Heart left ventricle (tissue), 16 donors: ENCODE data around the gene USH1C. TPM values are rescaled to one million over a fixed set of nuclear protein-coding genes. Genes with fewer than 3 reads are reported as not detected.

ENCODE experiments used
- ATAC-seq, 4 donors: fragments of 200-7000 bp; cut with Tn5 transposase; one replicate each; pipeline ENCODE4 v1.9.1; 2020 to 2022; ENCODE audit warnings: moderate library complexity in 4 of 4, mild to moderate bottlenecking in 3 of 4, moderate number of reproducible peaks in 1 of 4
- DNase-seq, 5 donors: peaks; one replicate each; pipeline ENCODE4 v3.0.0-alpha.2; 2020
- H3K27ac ChIP-seq, 12 donors: fragments of 200-600 bp; sonication (generic) in 4 of 12; one replicate each; pipeline versions ENCODE4 v1.5.0 to v1.8.0; 2016 to 2022; ENCODE audit warnings: mild to moderate bottlenecking in 2 of 12
- H3K27me3 ChIP-seq, 9 donors: fragments of 200-600 bp; sonication (generic) in 2 of 9; one replicate each; pipeline versions ENCODE4 v1.5.1 to v1.8.0; 2016 to 2022; ENCODE audit warnings: mild to moderate bottlenecking in 3 of 9
- H3K36me3 ChIP-seq, 9 donors: fragments of 200-600 bp; sonication (generic) in 2 of 9; one replicate each; pipeline versions ENCODE4 v1.5.0 to v1.8.0; 2018 to 2022; ENCODE audit warnings: mild to moderate bottlenecking in 2 of 9
- H3K4me1 ChIP-seq, 12 donors: fragments of 200-600 bp; sonication (generic) in 4 of 12; one replicate each; pipeline versions ENCODE4 v1.5.0 to v1.8.0; 2016 to 2022; ENCODE audit warnings: mild to moderate bottlenecking in 3 of 12
- H3K4me3 ChIP-seq, 12 donors: fragments of 200-600 bp; sonication (generic) in 4 of 12; one replicate each; pipeline versions ENCODE4 v1.5.0 to v1.8.0; 2017 to 2022; ENCODE audit warnings: mild to moderate bottlenecking in 9 of 12, moderate library complexity in 4 of 12
- H3K9me3 ChIP-seq, 12 donors: fragments of 200-600 bp; sonication (generic) in 4 of 12; one replicate each; pipeline versions ENCODE4 v1.5.0 to v1.8.0; 2016 to 2022; ENCODE audit warnings: mild to moderate bottlenecking in 1 of 12
- CTCF ChIP-seq, 12 donors: fragments of 200-600 bp; sonication (generic) in 4 of 12; IDR thresholded peaks; one replicate each; pipeline versions ENCODE4 v1.5.0 to v1.8.0; 2018 to 2022; ENCODE audit warnings: antibody characterized with exemption in 12 of 12, mild to moderate bottlenecking in 5 of 12
- POLR2A ChIP-seq, 2 donors: fragments of 450-650 bp; IDR thresholded peaks; one replicate each; pipeline ENCODE4 v1.6.1; 2017; ENCODE audit warnings: antibody characterized with exemption in 2 of 2, mild to moderate bottlenecking in 2 of 2, moderate library complexity in 2 of 2
- WGBS, 4 donors: extraction: QIAGEN DNeasy Blood & Tissue Kit in 2 of 4; methylation state at CpG; one replicate each; pipeline versions ENCODE4 v1.1.5 to v1.1.7; 2013 to 2018; 5-methylcytosine and 5-hydroxymethylcytosine counted together
- intact Hi-C, 10 donors: fragments of 100-400 bp; cut with DNase I; formaldehyde crosslinking; loops; one replicate each; pipeline versions ENCODE4 v1.11.1 to v1.14.2; 2022
- polyA plus RNA-seq, 2 donors: library from polyadenylated mRNA; stranded (reverse); fragments of 200-250 nt; gene quantifications; one replicate each; pipeline ENCODE4 v1.2.3, GENCODE V29; 2013
- total RNA-seq, 9 donors: library from RNA; depleted of rRNA in 2 of 9; stranded (reverse); fragments of >200 nt in 2 of 9; fragmentation: NEBNext Ultra II Directional in 3 of 9; extraction: Animal tissue kit (Norgen Biotek cat#: 25700) in 3 of 9; gene quantifications; one replicate each; pipeline versions ENCODE4 v1.1.0 to v1.2.4, GENCODE V29; 2016 to 2023
- donor health status: ischemic (EF 13 %, LVEDD 7.1; RV severe dilation, severe dysfunction).
- donor health status: healthy with polysubstance abuse.
- donor health status: DM: no; HTN: yes; CAD: no.
- donor health status: DM: no; HTN: no; CAD: no.
- donor health status: ischemic (EF 25% LVEDD 6.9; RV normal size, moderate dysfunction).
- donor health status: ischemic (EF 25% LVEDD 5.7; RV mildly dilated, moderate dysfunction).
- donor health status: healthy.
- donor health status: DM: yes; HTN: yes; CAD: no.
- donor health status: ischemic (EF 35%, LVEDD 5.7; RV mildly dilated, moderate dysfunction).
- donor health status: nonischemic (EF 11% LVEDD 7.7; RV severe dilation, severe dysfunction).
- donor health status: DM: yes; HTN: yes; CAD: no.
- donor health status: PGD.
- donor health status: ischemic (EF 29% LVEDD 5.4; RV normal size, mild dysfunction).
- donor health status: nonischemic (EF 23%, LVEDD 6.1; RV moderate dilation, normal function).

USH1C gene
- total and polyA plus RNA-seq, 11 donors: 0.06 to 0.23 (median 0.16) TPM; not detected in 8

GRCh38 chr11:17541330-17541885 is 2.8 kb downstream of the USH1C start:
- intact Hi-C loops: no loop called here
- TF ChIP-seq POLR2A (IDR thresholded peaks at IDR 0.05) (no peak), CTCF (IDR thresholded peaks at IDR 0.05) (no peak)
- ATAC-seq (no peak), DNase-seq (no peak)
- Histone ChIP-seq H3K27ac (no peak overlapping the region), H3K4me3 (no peak overlapping the region), H3K36me3 (no peaks in the 10 kb centered on the region), H3K9me3 (no peaks in the 10 kb centered on the region), H3K27me3 (peaks cover 0 to 24% (median 5%) of the 10 kb centered on the region in 9 donors), H3K4me1 (peaks cover 0 to 5% (median 0%) of the 10 kb centered on the region in 12 donors)
- 81 to 93% (median 83%) methylated on average over 3 to 4 of the region's 4 CpGs for WGBS, 4 donors

DNA sequence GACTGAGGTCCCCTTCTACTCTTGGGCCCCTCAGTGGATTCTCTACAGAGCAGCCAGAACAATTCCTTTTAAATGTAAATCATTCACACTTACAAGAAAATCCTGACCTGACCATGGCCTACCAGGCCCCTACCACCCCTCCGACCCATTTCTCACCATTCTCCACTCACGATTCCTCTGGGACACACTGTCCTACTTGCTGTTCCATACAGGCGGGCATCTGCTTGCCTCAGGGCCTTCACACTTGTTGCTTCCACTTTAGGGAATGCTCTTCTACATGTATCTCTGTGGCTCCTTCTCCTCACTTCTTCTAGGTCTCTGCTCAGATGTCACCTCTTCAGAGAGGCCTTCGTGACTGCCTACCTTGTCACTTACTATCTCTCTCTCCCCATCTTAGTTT is 3.4 kb downstream of the USH1C start:
- Histone ChIP-seq H3K27me3 (peaks cover 0 to 21% (median 5%) of the 10 kb centered on the region in 9 donors), H3K27ac (no peak overlapping the region), H3K4me3 (no peak overlapping the region), H3K36me3 (no peaks in the 10 kb centered on the region), H3K9me3 (no peaks in the 10 kb centered on the region), H3K4me1 (peaks cover 0 to 5% (median 0%) of the 10 kb centered on the region in 12 donors)
- DNase-seq: no peak
- no peak for TF ChIP-seq POLR2A (IDR thresholded peaks at IDR 0.05)
- no peak for TF ChIP-seq CTCF (IDR thresholded peaks at IDR 0.05)
- WGBS, 4 donors: 72 to 91% (median 86%) methylated on average over 4 of the region's 4 CpGs
- ATAC-seq: no peak
- intact Hi-C loops: no loop called here

- DNase-seq (no peak), ATAC-seq (no peak)
- no peak for TF ChIP-seq POLR2A (IDR thresholded peaks at IDR 0.05)
- Histone ChIP-seq H3K4me1 (no peaks in the 10 kb centered on the region), H3K27ac (no peak overlapping the region), H3K27me3 (peaks cover 0 to 7% (median 0%) of the 10 kb centered on the region in 9 donors), H3K4me3 (no peak overlapping the region), H3K9me3 (no peaks in the 10 kb centered on the region), H3K36me3 (no peaks in the 10 kb centered on the region)
- intact Hi-C loops: no loop called here
- 60 to 70% (median 66%) methylated on average over 3 of the region's 3 CpGs for WGBS, 4 donors
Observed at GRCh38 chr11:17538731-17539130, 5.5 kb downstream of the USH1C start.

- TF ChIP-seq CTCF (IDR thresholded peaks at IDR 0.05) (no peak), POLR2A (IDR thresholded peaks at IDR 0.05) (no peak)
- 91 to 95% (median 93%) methylated on average over 1 of the region's 1 CpG for WGBS, 4 donors
- H3K4me1 ChIP-seq: no peaks in the 10 kb centered on the region
- ATAC-seq: no peak
- no peak for DNase-seq
- no peak overlapping the region for H3K27ac ChIP-seq
- intact Hi-C loops: no loop called here
- H3K27me3 ChIP-seq: peaks cover 0 to 5% (median 0%) of the 10 kb centered on the region in 9 donors
- no peaks in the 10 kb centered on the region for H3K9me3 ChIP-seq
- no peaks in the 10 kb centered on the region for H3K36me3 ChIP-seq
- no peak overlapping the region for H3K4me3 ChIP-seq
Observed at GRCh38 chr11:17538054-17538453, 6.2 kb downstream of the USH1C start.

- no peaks in the 10 kb centered on the region for H3K9me3 ChIP-seq
- intact Hi-C loops: no loop called here
- no peak for DNase-seq
- TF ChIP-seq POLR2A (IDR thresholded peaks at IDR 0.05) (no peak), CTCF (IDR thresholded peaks at IDR 0.05) (no peak)
- WGBS, 4 donors: 84 to 94% (median 92%) methylated on average over 8 of the region's 8 CpGs
- peaks cover 0 to 5% (median 0%) of the 10 kb centered on the region in 9 donors for H3K27me3 ChIP-seq
- no peaks in the 10 kb centered on the region for H3K4me1 ChIP-seq
- H3K27ac ChIP-seq: no peak overlapping the region
- no peak overlapping the region for H3K4me3 ChIP-seq
- H3K36me3 ChIP-seq: no peaks in the 10 kb centered on the region
- ATAC-seq: no peak
Observed at GRCh38 chr11:17537261-17537660, 7.0 kb downstream of the USH1C start.
